ENCODE results near the gene SMC3.

- TF ChIP-seq CTCF (IDR thresholded peaks at IDR 0.05) (no peak), POLR2AphosphoS5 (IDR thresholded peaks at IDR 0.05) (no peak), POLR2A (IDR thresholded peaks at IDR 0.05; ENCODE audit: low read depth) (no peak)
Observed at GRCh38 chr10:110616493-110617033, 49.1 kb downstream of the SMC3 start.
